RWPE1 (cell line): ENCODE measurements around the gene INSR.

ENCODE experiments used
- CTCF ChIA-PET: fragments of 350-600 bp; sonication (Branson Sonifier 250); formaldehyde crosslinking; extraction: SDS; loops from one replicate; lab custom pipeline; 2021; lab: Yijun Ruan, JAX
- POLR2A ChIA-PET: fragments of 400-600 bp; formaldehyde crosslinking; extraction: SDS; loops from one replicate; lab custom pipeline; 2020; ENCODE audit warnings: antibody characterized with exemption; ENCODE audit not compliant: low non-redundant PET; lab: Yijun Ruan, JAX
- DNase-seq: peaks from one replicate; pipeline ENCODE4 v3.0.0; 2012; ENCODE audit warnings: low spot score
- H3K27ac ChIP-seq: fragments of 450-650 bp; 2 replicates; pipeline ENCODE4 v1.5.1; 2017
- CTCF ChIP-seq: fragments of 450-650 bp; conservative IDR thresholded peaks from 2 replicates; pipeline ENCODE4 v1.5.1; 2017; ENCODE audit warnings: low read depth, mild to moderate bottlenecking

INSR gene

GRCh38 chr19:7246601-7247000, 47.6 kb downstream of the INSR start:
- ChIA-PET CTCF (interaction anchor here (0.5 to 0.6 kb wide), 4 partner anchors 56 to 823 kb away, joined by 3 to 5 read pairs (median 4); no protein-coding TSS in a partner anchor), POLR2A (no interaction called here)
- no peak overlapping the region for H3K27ac ChIP-seq
- no peak for TF ChIP-seq CTCF
- DNase-seq: no peak

- DNase-seq: no peak
- POLR2A ChIA-PET: interaction anchor here (0.6 kb wide), 1 partner anchor 23 kb away, joined by 4 read pairs; no protein-coding TSS in a partner anchor
- no peak for TF ChIP-seq CTCF
- CTCF ChIA-PET: interaction anchor here (0.6 kb wide), 1 partner anchor 68 kb away, joined by 3 read pairs; no protein-coding TSS in a partner anchor
- no peak overlapping the region for H3K27ac ChIP-seq
Measured at GRCh38 chr19:7242601-7243258, 51.5 kb downstream of the INSR start.

- POLR2A ChIA-PET: no interaction called here
- CTCF ChIA-PET: no interaction called here
- no peak for TF ChIP-seq CTCF
- DNase-seq: no peak
- no peak overlapping the region for H3K27ac ChIP-seq
Measured at GRCh38 chr19:7238051-7238450, 56.2 kb downstream of the INSR start.

GRCh38 chr19:7236153-7236552, 58.1 kb downstream of the INSR start:
- ChIA-PET POLR2A (no interaction called here), CTCF (no interaction called here)
- H3K27ac ChIP-seq: no peak overlapping the region
- no peak for DNase-seq
- TF ChIP-seq CTCF: no peak

- DNase-seq: no peak
- ChIA-PET CTCF (interaction anchor here (0.7 to 0.8 kb wide), 3 partner anchors 119 to 645 kb away, joined by 3 to 8 read pairs (median 4); no protein-coding TSS in a partner anchor), POLR2A (no interaction called here)
- no peak overlapping the region for H3K27ac ChIP-seq
- TF ChIP-seq CTCF: no peak
Measured at GRCh38 chr19:7230826-7231225, 63.4 kb downstream of the INSR start.

- ChIA-PET CTCF (interaction anchor here (0.7 kb wide), 1 partner anchor 391 kb away, joined by 3 read pairs; no protein-coding TSS in a partner anchor), POLR2A (no interaction called here)
- H3K27ac ChIP-seq: no peak overlapping the region
- DNase-seq: no peak
- TF ChIP-seq CTCF: no peak
Measured at GRCh38 chr19:7229735-7230134, 64.5 kb downstream of the INSR start.
